Cerebellar cortex (tissue), 1 donor: ENCODE data around the gene UBXN7.
"Not testable (repeated sequence)": the region's sequence is repeated elsewhere in the genome, so short reads cannot be mapped to it uniquely, and the experiment has no call there.

Experiments
- DNase-seq: peaks from one replicate; pipeline ENCODE4 v3.0.0-alpha.2; 2015; ENCODE audit warnings: low spot score

UBXN7 gene

GRCh38 chr3:196316799-196317686, 115.2 kb downstream of the UBXN7 start:
- DNase-seq, result not testable (repeated sequence)

- no peak for DNase-seq
These were observed 116.4 kb downstream of the UBXN7 start for GRCh38 chr3:196315821-196316220.

GRCh38 chr3:196314597-196314996, 117.6 kb downstream of the UBXN7 start:
- DNase-seq, result no peak

GRCh38 chr3:196314086-196314485, 118.1 kb downstream of the UBXN7 start:
- not testable (repeated sequence) for DNase-seq

- not testable (repeated sequence) for DNase-seq
These were observed 129.3 kb downstream of the UBXN7 start for GRCh38 chr3:196302960-196303359.

- DNase-seq, result not testable (repeated sequence)
These were observed 129.7 kb downstream of the UBXN7 start for GRCh38 chr3:196302551-196302950.

- no peak for DNase-seq
These were observed 133.7 kb downstream of the UBXN7 start for GRCh38 chr3:196298521-196298920.
